ENCODE data around the gene CHST9. TPM values are rescaled to one million over a fixed set of nuclear protein-coding genes. Genes with fewer than 3 reads are reported as not detected.

CHST9 gene
- total RNA-seq, 1 donor from 2014 or later, result 2.4 TPM

DNA sequence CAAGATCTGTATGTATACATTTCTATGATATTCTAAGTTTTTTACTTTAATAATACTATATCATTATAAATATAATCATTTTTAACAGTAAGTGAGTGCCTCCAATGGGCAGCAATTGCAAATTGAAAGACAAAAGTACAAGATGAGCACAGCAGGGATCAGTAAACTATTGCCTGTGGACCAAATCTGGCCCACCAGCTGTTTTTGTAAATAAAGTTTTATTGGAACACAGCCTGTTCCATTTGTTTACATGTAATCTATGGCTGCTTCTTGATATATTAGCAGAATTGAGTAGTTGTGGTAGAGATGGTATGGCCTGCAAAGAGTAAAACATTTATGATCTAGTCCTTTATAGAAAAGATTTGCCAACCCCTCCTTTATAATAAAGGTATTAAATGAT, 43.2 kb downstream of the CHST9 start:
- H3K27ac Mint-ChIP-seq, result no peak overlapping the region
- no peaks in the 10 kb centered on the region for H3K27me3 Mint-ChIP-seq (ENCODE audit: low read depth)
- H3K4me1 Mint-ChIP-seq, result peaks cover 7% of the 10 kb centered on the region
- DNase-seq (ENCODE audit: low spot score in 2 of 2, unreplicated experiment in 2 of 2), result no peak
- TF ChIP-seq, protein P1, sequence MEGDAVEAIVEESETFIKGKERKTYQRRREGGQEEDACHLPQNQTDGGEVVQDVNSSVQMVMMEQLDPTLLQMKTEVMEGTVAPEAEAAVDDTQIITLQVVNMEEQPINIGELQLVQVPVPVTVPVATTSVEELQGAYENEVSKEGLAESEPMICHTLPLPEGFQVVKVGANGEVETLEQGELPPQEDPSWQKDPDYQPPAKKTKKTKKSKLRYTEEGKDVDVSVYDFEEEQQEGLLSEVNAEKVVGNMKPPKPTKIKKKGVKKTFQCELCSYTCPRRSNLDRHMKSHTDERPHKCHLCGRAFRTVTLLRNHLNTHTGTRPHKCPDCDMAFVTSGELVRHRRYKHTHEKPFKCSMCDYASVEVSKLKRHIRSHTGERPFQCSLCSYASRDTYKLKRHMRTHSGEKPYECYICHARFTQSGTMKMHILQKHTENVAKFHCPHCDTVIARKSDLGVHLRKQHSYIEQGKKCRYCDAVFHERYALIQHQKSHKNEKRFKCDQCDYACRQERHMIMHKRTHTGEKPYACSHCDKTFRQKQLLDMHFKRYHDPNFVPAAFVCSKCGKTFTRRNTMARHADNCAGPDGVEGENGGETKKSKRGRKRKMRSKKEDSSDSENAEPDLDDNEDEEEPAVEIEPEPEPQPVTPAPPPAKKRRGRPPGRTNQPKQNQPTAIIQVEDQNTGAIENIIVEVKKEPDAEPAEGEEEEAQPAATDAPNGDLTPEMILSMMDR (IDR thresholded peaks at IDR 0.05; ENCODE audit: unreplicated experiment), result no peak
- H3K4me3 Mint-ChIP-seq, result no peak overlapping the region
- no peaks in the 10 kb centered on the region for H3K36me3 Mint-ChIP-seq
- no peaks in the 10 kb centered on the region for H3K9me3 Mint-ChIP-seq

GRCh38 chr18:27138079-27138478, 47.0 kb downstream of the CHST9 start:
- H3K4me3 Mint-ChIP-seq, result no peak overlapping the region
- no peak overlapping the region for H3K27ac Mint-ChIP-seq
- H3K4me1 Mint-ChIP-seq, result no peaks in the 10 kb centered on the region
- TF ChIP-seq, protein P1 (IDR thresholded peaks at IDR 0.05; ENCODE audit: unreplicated experiment), result no peak
- no peaks in the 10 kb centered on the region for H3K9me3 Mint-ChIP-seq
- no peaks in the 10 kb centered on the region for H3K27me3 Mint-ChIP-seq (ENCODE audit: low read depth)
- DNase-seq (ENCODE audit: low spot score in 2 of 2, unreplicated experiment in 2 of 2), result no peak
- H3K36me3 Mint-ChIP-seq, result no peaks in the 10 kb centered on the region

DNA sequence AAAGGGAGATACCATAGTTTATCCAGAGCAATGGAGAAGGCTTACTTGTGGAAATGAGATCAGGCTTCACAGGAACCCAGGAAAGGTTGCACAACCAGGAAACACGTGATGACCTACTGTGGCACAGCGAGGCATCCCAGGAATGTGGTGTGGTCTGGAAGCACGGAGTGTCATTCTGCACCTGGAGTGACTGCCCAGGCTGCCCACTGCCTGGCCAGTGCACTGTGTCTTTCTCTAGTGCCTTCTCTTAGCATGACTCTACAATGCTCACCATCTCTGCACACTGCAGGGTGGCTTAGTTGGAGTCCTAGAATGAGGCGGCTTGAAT, 48.9 kb downstream of the CHST9 start:
- DNase-seq (ENCODE audit: low spot score in 2 of 2, unreplicated experiment in 2 of 2), result no peak
- Mint-ChIP-seq H3K27me3 (ENCODE audit: low read depth) (no peaks in the 10 kb centered on the region), H3K36me3 (no peaks in the 10 kb centered on the region), H3K27ac (no peak overlapping the region), H3K4me1 (no peaks in the 10 kb centered on the region), H3K9me3 (no peaks in the 10 kb centered on the region), H3K4me3 (no peak overlapping the region)
- TF ChIP-seq, protein P1 (IDR thresholded peaks at IDR 0.05; ENCODE audit: unreplicated experiment), result no peak

DNA sequence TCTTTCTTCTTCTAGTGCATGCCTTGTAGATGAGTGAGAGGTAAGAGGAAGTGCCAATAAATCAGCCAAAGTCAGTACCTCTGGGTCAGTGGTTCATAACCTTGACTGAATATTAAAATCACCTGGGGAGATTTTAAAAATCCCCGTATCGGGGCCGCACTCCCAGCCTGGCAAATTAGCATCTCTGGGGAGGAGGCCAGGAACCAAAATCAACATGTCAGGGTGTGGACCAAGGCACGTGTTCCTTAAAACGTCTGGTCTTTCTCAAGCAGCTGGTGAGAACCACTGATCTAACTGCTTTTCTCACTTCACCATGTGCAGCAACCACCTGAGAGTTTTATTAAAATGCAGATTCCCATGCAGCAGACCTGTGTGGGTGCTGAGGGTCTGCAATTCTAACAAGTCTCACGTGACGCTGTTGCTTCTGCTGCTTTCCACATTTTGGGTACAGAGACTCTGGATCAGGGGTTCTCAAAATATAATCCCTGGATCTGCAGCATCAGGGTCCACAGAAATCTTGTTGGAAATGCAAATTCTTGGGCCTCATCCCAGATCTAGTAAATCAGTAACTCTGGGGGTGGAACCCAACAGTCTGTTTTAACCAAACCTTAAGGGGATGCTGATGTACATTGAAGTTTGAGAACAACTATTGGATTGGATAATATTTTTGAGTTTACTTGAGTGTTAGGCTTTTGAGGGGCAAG, 49.5 kb downstream of the CHST9 start:
- H3K9me3 Mint-ChIP-seq, result no peaks in the 10 kb centered on the region
- no peak overlapping the region for H3K27ac Mint-ChIP-seq
- H3K36me3 Mint-ChIP-seq, result no peaks in the 10 kb centered on the region

GRCh38 chr18:27130065-27130630, 55.0 kb downstream of the CHST9 start:
- no peak overlapping the region for H3K27ac Mint-ChIP-seq
- H3K27me3 Mint-ChIP-seq (ENCODE audit: low read depth), result no peaks in the 10 kb centered on the region
- DNase-seq (ENCODE audit: low spot score in 2 of 2, unreplicated experiment in 2 of 2), result no peak
- no peaks in the 10 kb centered on the region for H3K4me1 Mint-ChIP-seq
- H3K9me3 Mint-ChIP-seq, result no peaks in the 10 kb centered on the region
- H3K4me3 Mint-ChIP-seq, result no peak overlapping the region
- TF ChIP-seq, protein P1 (IDR thresholded peaks at IDR 0.05; ENCODE audit: unreplicated experiment), result no peak
- H3K36me3 Mint-ChIP-seq, result no peaks in the 10 kb centered on the region

More for the DNA sequence above, 49.5 kb downstream of the CHST9 start:
- DNase-seq (ENCODE audit: low spot score in 2 of 2, unreplicated experiment in 2 of 2), result no peak
- H3K27me3 Mint-ChIP-seq (ENCODE audit: low read depth), result no peaks in the 10 kb centered on the region
- no peak overlapping the region for H3K4me3 Mint-ChIP-seq
- TF ChIP-seq, protein P1 (IDR thresholded peaks at IDR 0.05; ENCODE audit: unreplicated experiment), result no peak
- H3K4me1 Mint-ChIP-seq, result no peaks in the 10 kb centered on the region

All from mesothelial cell of epicardium (in vitro differentiated cells).